Measurements from ENCODE around the gene CLCN4. TPM values are rescaled to one million over a fixed set of nuclear protein-coding genes. Genes with fewer than 3 reads are reported as not detected.
A peak's percentile ranks its signal among the peaks of the same experiment; 100 is the strongest.

CLCN4 gene
- total RNA-seq, 4 donors from 2014 or later: 0.88 to 3.6 (median 1.5) TPM

- H3K27ac ChIP-seq: peak overlapping the region; percentile 28 to 82
Observed at GRCh38 chrX:10174051-10174450, 17.3 kb downstream of the CLCN4 start.

GRCh38 chrX:10174810-10175209, 18.0 kb downstream of the CLCN4 start:
- H3K36me3 ChIP-seq: no peaks in the 10 kb centered on the region
- H3K4me1 ChIP-seq: no peaks in the 10 kb centered on the region
- no peak overlapping the region for H3K4me3 ChIP-seq
- no peak for DNase-seq
- no peaks in the 10 kb centered on the region for H3K27me3 ChIP-seq
- intact Hi-C loops (cut with DNase I; ENCODE audit: low total_unique reads): no loop called here
- H3K27ac ChIP-seq: peak overlapping the region; percentile 46 to 82
- TF ChIP-seq CTCF (IDR thresholded peaks at IDR 0.05) (no peak), POLR2A (IDR thresholded peaks at IDR 0.05) (no peak)
- H3K9me3 ChIP-seq: no peaks in the 10 kb centered on the region

More at GRCh38 chrX:10174051-10174450, 17.3 kb downstream of the CLCN4 start:
- TF ChIP-seq CTCF (IDR thresholded peaks at IDR 0.05): no peak
- no peak for TF ChIP-seq POLR2A (IDR thresholded peaks at IDR 0.05)
- no peak for DNase-seq
- H3K4me1 ChIP-seq: no peaks in the 10 kb centered on the region
- H3K27me3 ChIP-seq: no peaks in the 10 kb centered on the region
- intact Hi-C loops (cut with DNase I; ENCODE audit: low total_unique reads): no loop called here
- no peaks in the 10 kb centered on the region for H3K36me3 ChIP-seq
- no peak overlapping the region for H3K4me3 ChIP-seq
- no peaks in the 10 kb centered on the region for H3K9me3 ChIP-seq

- no peaks in the 10 kb centered on the region for H3K9me3 ChIP-seq
- DNase-seq: peak; percentile 45 to 49
- H3K27ac ChIP-seq: peak overlapping the region; percentile 46 to 82
- H3K4me1 ChIP-seq: no peaks in the 10 kb centered on the region
- H3K4me3 ChIP-seq: no peak overlapping the region
- H3K36me3 ChIP-seq: no peaks in the 10 kb centered on the region
- intact Hi-C loops (cut with DNase I; ENCODE audit: low total_unique reads): no loop called here
- H3K27me3 ChIP-seq: no peaks in the 10 kb centered on the region
- TF ChIP-seq POLR2A (IDR thresholded peaks at IDR 0.05) (no peak), CTCF (IDR thresholded peaks at IDR 0.05) (no peak)
Observed at GRCh38 chrX:10175319-10175871, 18.6 kb downstream of the CLCN4 start.

GRCh38 chrX:10176121-10177003, 19.6 kb downstream of the CLCN4 start:
- no peak overlapping the region for H3K4me3 ChIP-seq
- H3K27me3 ChIP-seq: no peaks in the 10 kb centered on the region
- intact Hi-C loops (cut with DNase I; ENCODE audit: low total_unique reads): no loop called here
- no peak for DNase-seq
- no peaks in the 10 kb centered on the region for H3K4me1 ChIP-seq
- H3K27ac ChIP-seq: peak overlapping the region; percentile 46 to 82
- H3K9me3 ChIP-seq: no peaks in the 10 kb centered on the region
- TF ChIP-seq CTCF (IDR thresholded peaks at IDR 0.05): no peak
- no peak for TF ChIP-seq POLR2A (IDR thresholded peaks at IDR 0.05)
- no peaks in the 10 kb centered on the region for H3K36me3 ChIP-seq

- no peaks in the 10 kb centered on the region for H3K9me3 ChIP-seq
- no peaks in the 10 kb centered on the region for H3K36me3 ChIP-seq
- intact Hi-C loops (cut with DNase I; ENCODE audit: low total_unique reads): no loop called here
- DNase-seq: no peak
- no peaks in the 10 kb centered on the region for H3K4me1 ChIP-seq
- H3K27ac ChIP-seq: no peak overlapping the region
- H3K4me3 ChIP-seq: no peak overlapping the region
- no peaks in the 10 kb centered on the region for H3K27me3 ChIP-seq
- no peak for TF ChIP-seq POLR2A (IDR thresholded peaks at IDR 0.05)
- TF ChIP-seq CTCF (IDR thresholded peaks at IDR 0.05): no peak
Observed at GRCh38 chrX:10177004-10177396, 20.2 kb downstream of the CLCN4 start.
